Esophagus (tissue), 2 donors: Measurements from ENCODE around the gene KLHDC8B. TPM values are rescaled to one million over a fixed set of nuclear protein-coding genes. Genes with fewer than 3 reads are reported as not detected.

Source experiments
- H3K27ac ChIP-seq, 2 donors: one replicate each; pipeline ENCODE4 v1.5.1; 2013; ENCODE audit warnings: low read depth in 2 of 2, mild to moderate bottlenecking in 2 of 2, inconsistent platforms in 1 of 2, low read length in 1 of 2, moderate library complexity in 1 of 2
- H3K27me3 ChIP-seq, 2 donors: one replicate each; pipeline ENCODE4 v1.6.1; 2013; ENCODE audit warnings: low read length in 2 of 2, control low read depth in 1 of 2, mild to moderate bottlenecking in 1 of 2; ENCODE audit not compliant: insufficient read depth in 2 of 2, control insufficient read depth in 1 of 2
- H3K36me3 ChIP-seq, 2 donors: one replicate each; pipeline ENCODE4 v1.6.1; 2013; ENCODE audit warnings: low read length in 1 of 2; ENCODE audit not compliant: control insufficient read depth in 2 of 2, insufficient read depth in 2 of 2
- H3K4me1 ChIP-seq, 2 donors: one replicate each; pipeline ENCODE4 v1.6.1; 2013; ENCODE audit warnings: low read length in 1 of 2; ENCODE audit not compliant: control insufficient read depth in 2 of 2, insufficient read depth in 2 of 2
- H3K4me3 ChIP-seq, 2 donors: one replicate each; pipeline ENCODE4 v1.5.1; 2013; ENCODE audit warnings: low read length in 2 of 2, mild to moderate bottlenecking in 2 of 2, low read depth in 1 of 2, moderate library complexity in 1 of 2
- H3K9me3 ChIP-seq, 2 donors: one replicate each; pipeline ENCODE4 v1.6.1; 2013; ENCODE audit warnings: mild to moderate bottlenecking in 2 of 2, low read depth in 1 of 2, low read length in 1 of 2, moderate library complexity in 1 of 2; ENCODE audit not compliant: control insufficient read depth in 2 of 2, insufficient read depth in 1 of 2
- WGBS, 2 donors: extraction: QIAGEN DNeasy Blood & Tissue Kit; methylation state at CpG; one replicate each; pipeline ENCODE4 v1.1.7; 2013; 5-methylcytosine and 5-hydroxymethylcytosine counted together
- polyA plus RNA-seq, 2 donors: library from polyadenylated mRNA; stranded (reverse); fragments of 200-250 nt; gene quantifications; one replicate each; pipeline ENCODE4 v1.2.3, GENCODE V29; 2013
- donor health status: healthy with polysubstance abuse.
- donor health status: Bipolar disorder and iron deficiency.

Gene KLHDC8B
- polyA plus RNA-seq, 2 donors = 24.5 to 39.0 TPM

DNA sequence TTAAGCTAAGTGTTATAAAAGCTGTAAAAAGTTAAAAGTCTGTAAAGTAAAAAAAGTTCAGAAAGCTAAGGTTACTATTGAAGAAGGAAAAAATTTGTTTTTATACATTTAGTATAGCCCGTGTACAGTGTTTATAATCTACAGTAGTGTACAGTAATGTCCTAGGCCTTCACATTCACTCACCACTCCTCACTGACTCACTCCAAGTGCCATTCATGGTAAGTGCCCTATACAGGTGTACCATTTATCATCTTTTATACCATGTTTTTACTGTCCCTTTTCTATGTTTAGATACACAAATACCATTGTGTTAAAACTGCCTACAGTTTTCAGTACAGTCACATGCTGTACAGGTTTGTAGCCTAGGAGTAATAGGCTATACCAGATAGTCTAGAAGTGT is 14.1 kb upstream of the KLHDC8B start:
- 48 to 57% methylated on average over 1 of the region's 1 CpG for WGBS, 2 donors
- H3K9me3 ChIP-seq = no peaks in the 10 kb centered on the region
- H3K4me1 ChIP-seq = peaks cover 0 to 3% of the 10 kb centered on the region in 2 donors
- H3K36me3 ChIP-seq = peaks cover 0 to 2% of the 10 kb centered on the region in 2 donors
- H3K27me3 ChIP-seq = no peaks in the 10 kb centered on the region
- no peak overlapping the region for H3K4me3 ChIP-seq
- H3K27ac ChIP-seq = no peak overlapping the region

DNA sequence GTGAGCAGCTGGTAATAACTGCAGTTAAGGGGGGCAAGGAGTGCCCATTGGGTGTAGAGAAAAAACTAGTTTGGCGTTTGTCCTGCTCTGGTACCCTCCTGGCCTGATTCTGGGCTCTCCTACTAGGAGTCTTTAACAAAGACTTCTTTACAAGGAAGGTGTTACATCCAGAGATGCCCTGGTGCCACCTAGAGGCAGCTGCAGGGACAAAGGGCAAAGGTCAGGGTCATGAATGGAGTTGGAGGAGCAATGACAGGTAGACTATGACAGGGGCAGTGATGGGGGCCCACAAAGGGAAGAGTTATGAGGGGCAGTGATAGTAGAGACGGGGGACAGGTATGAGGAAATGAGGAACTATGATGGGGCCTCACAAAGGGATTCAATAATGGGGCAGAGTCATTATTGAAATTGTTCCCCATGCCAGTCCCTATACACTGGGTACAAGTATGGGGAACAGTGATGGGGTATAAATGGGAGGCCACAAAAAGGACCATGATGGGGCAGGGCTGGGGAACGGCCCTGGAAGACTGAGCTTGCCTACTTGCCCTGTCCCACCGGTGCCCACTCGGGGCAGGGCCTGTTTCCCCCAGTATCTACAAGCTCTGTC is 13.2 kb upstream of the KLHDC8B start:
- Histone ChIP-seq H3K27me3 (no peaks in the 10 kb centered on the region), H3K4me1 (peaks cover 0 to under 1% of the 10 kb centered on the region in 2 donors), H3K9me3 (no peaks in the 10 kb centered on the region), H3K4me3 (no peak overlapping the region), H3K27ac (no peak overlapping the region), H3K36me3 (peaks cover 3 to 8% of the 10 kb centered on the region in 2 donors)
- WGBS, 2 donors = 65 to 70% methylated on average over 5 of the region's 5 CpGs

DNA sequence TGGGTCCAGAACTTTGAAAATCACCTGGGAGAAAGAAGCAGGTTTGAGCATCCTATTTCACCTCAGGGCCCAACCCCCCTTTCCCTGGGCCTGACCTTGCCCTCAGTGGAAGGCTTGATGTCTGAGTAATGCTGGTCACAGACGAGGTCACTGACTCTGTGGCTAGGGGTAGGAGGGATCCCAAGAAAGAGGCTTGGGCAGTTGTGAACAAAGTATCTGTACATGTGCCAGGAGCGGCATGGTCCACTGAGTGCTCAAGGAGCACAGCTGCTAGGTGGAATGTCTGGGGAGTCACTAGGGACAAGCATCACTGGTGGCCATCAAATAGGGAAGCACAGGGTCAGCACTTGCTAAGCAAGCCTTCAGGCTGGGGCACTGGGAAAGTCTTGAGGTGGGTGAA is 12.6 kb upstream of the KLHDC8B start:
- WGBS, 2 donors = 65 to 70% methylated on average over 2 of the region's 2 CpGs
- Histone ChIP-seq H3K4me3 (no peak overlapping the region), H3K4me1 (no peaks in the 10 kb centered on the region), H3K27ac (no peak overlapping the region), H3K27me3 (no peaks in the 10 kb centered on the region), H3K36me3 (peaks cover 8 to 14% of the 10 kb centered on the region in 2 donors), H3K9me3 (no peaks in the 10 kb centered on the region)

DNA sequence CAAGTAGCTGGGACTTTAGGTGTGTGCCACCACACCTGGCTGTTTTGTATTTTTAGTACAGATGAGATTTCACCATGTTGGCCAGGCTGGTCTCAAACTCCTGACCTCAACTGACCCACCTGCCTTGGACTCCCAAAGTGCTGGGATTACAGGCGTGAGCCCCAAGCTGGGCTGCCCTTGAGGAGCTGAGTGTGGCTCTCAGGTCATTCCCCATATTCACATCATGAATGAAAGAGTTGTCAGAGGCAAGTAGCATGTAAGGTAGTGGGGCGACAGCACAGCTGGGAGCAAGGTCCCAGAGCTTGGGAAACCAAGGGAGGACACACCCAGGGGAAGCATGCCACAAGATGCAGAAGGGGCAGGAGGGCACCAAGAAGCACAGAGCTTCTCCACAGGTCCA is 10.2 kb upstream of the KLHDC8B start:
- H3K27ac ChIP-seq = no peak overlapping the region
- H3K4me3 ChIP-seq = no peak overlapping the region
- peaks cover 12 to 18% of the 10 kb centered on the region in 2 donors for H3K36me3 ChIP-seq
- peaks cover 5 to 6% of the 10 kb centered on the region in 2 donors for H3K4me1 ChIP-seq
- H3K27me3 ChIP-seq = no peaks in the 10 kb centered on the region
- WGBS, 2 donors = 95 to 96% methylated on average over 2 of the region's 2 CpGs
- no peaks in the 10 kb centered on the region for H3K9me3 ChIP-seq

DNA sequence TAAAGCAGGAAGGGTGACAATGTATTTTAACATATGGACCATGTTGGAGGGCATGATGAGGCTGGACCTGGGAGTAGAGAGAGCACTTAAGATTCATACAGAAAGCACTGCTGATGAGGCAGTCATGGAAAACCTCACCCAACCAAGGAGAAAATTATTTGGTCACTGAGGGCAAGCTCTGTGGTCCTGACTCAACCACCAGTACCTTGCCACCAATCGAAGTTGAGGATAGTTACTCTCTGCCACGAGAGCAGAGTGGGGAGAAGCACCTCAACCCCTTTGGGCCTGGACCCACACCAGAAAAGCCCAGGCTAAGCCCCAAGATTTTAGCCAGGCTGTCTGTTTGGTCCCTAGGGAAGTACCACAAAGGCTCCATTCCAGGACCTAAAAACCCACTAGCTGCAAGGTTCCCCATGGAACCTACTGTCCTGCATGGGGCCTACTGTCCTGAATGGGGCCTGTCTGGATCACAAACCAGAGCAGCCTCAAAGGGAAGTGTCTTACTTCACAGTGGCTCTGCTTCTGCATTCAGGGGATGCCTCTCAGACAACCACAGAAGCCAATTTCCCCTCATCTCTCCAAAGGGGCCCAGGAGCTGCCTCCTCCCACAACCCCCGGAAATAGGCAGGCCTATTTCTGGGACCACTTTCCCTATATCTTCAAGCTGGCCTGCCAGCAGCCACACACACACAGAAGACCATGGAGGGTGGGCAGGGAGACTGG is 9.4 kb upstream of the KLHDC8B start:
- H3K27ac ChIP-seq = no peak overlapping the region
- 73 to 76% methylated on average over 3 of the region's 3 CpGs for WGBS, 2 donors
- H3K9me3 ChIP-seq = no peaks in the 10 kb centered on the region
- no peaks in the 10 kb centered on the region for H3K27me3 ChIP-seq
- H3K4me1 ChIP-seq = peaks cover 6 to 9% of the 10 kb centered on the region in 2 donors
- H3K4me3 ChIP-seq = no peak overlapping the region
- peaks cover 12 to 18% of the 10 kb centered on the region in 2 donors for H3K36me3 ChIP-seq

DNA sequence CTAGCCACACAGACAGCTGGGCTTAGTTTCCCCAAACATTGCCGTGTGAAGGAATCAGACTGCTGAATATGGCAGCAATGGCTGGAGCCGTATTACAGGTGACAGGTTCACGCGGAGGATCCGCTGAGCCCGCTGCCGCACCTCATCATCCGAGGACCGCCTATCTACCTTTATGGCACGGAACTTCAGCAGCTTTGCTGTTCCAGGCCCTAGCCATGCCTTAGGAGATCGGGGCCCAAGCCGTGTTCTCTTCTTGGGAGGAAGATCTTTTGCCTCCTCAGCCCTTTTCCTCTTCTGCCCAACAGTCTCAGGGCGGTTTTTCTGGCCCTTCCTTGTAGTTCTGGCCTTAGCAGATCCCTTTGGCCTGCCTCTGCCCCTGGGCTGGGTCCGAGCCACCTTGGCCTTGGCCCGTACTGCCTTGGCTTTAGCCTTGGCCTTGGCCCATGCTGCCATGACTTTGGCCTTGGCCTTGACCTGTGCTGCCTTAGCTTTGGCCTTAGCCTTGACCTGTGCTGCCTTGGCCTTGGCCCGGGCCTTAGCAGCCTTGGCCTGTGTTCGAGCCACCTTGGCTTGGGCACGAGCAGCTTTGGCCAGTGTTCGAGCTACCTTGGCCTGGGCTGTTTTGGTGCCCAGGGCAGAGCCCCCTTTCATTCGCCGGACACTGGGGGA is 8.5 kb upstream of the KLHDC8B start:
- Histone ChIP-seq H3K4me1 (peaks cover 6 to 9% of the 10 kb centered on the region in 2 donors), H3K36me3 (peaks cover 12 to 17% of the 10 kb centered on the region in 2 donors), H3K9me3 (no peaks in the 10 kb centered on the region), H3K27me3 (no peaks in the 10 kb centered on the region), H3K27ac (no peak overlapping the region), H3K4me3 (no peak overlapping the region)
- WGBS, 2 donors = 94 to 95% methylated on average over 21 of the region's 21 CpGs

DNA sequence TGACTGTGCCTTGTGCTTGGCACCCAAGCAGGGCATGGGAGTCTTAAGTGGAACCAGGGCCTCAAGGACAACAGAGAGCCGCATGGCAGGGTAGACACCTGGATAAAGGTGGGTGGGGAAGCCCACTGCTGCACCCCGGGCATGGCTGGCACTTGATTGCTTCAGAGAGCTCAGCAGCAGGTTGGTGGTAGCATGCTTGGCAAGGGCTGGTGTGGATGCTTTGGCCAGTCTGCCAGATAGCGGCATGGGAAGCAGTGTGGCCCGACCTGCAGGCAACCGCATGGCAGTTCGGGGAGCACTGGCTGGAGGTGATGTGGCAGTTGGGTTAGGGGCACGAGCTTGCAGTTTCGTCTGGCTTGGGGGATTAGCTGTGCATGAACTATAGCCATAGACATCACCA is 7.8 kb upstream of the KLHDC8B start:
- no peak overlapping the region for H3K27ac ChIP-seq
- H3K9me3 ChIP-seq = no peaks in the 10 kb centered on the region
- H3K36me3 ChIP-seq = peaks cover 12 to 16% of the 10 kb centered on the region in 2 donors
- no peaks in the 10 kb centered on the region for H3K27me3 ChIP-seq
- no peak overlapping the region for H3K4me3 ChIP-seq
- peaks cover 6 to 9% of the 10 kb centered on the region in 2 donors for H3K4me1 ChIP-seq
- 93 to 95% methylated on average over 8 of the region's 8 CpGs for WGBS, 2 donors

DNA sequence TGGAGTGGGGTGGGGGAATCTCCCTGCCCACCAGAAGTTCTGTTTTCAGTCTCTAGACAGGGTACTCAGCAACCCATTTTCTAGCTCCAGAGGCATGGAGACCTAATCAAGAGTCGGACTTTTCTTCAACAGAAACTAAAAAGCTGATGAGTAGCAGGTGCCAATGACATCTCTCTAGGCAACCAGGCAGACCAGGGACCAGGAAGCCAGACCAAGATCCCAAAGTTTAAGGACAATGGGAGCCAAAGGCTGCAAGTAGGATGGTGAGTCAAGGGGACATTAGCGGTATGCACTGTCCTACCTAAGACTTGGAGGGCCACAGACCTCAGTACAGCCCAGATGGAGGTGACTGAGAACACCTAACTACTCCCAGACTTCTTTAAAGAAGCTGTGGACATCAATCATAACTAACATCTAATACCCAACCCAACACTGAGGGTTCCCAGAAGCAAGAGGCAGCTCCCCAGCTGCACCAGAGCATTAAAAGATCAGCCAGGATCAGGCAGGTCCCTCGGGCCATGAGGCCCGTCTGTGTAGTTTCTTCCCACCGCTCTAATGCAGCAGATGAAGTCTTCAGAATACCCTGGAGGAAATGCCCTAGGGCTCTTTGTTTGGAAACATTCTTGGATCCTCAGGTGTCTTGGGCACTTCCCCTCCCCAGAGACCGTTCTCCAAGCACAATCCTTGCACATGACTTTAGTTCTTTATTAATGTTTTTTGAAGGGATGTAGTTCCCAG is 6.2 kb upstream of the KLHDC8B start:
- 27 to 31% methylated on average over 6 of the region's 6 CpGs for WGBS, 2 donors
- peak overlapping the region; percentile 72 to 94 for H3K4me3 ChIP-seq

More for the DNA sequence above, 6.2 kb upstream of the KLHDC8B start:
- Histone ChIP-seq H3K4me1 (peaks cover 6 to 9% of the 10 kb centered on the region in 2 donors), H3K27ac (peak overlapping the region; percentile 86 to 91), H3K9me3 (no peaks in the 10 kb centered on the region), H3K36me3 (peaks cover 12 to 16% of the 10 kb centered on the region in 2 donors), H3K27me3 (no peaks in the 10 kb centered on the region)
